Stomach smooth muscle (tissue), 2 donors: Measurements from ENCODE around the gene DLG5.
A peak's percentile ranks its signal among the peaks of the same experiment; 100 is the strongest.

Experiments used
- H3K27ac ChIP-seq: one replicate; pipeline ENCODE4 v1.7.0; 2013; ENCODE audit warnings: mild to moderate bottlenecking, low read length, inconsistent platforms
- H3K27me3 ChIP-seq, 2 donors: one replicate each; pipeline ENCODE4 v1.7.0; 2013; ENCODE audit warnings: low read length in 2 of 2; ENCODE audit not compliant: insufficient read depth in 2 of 2, control insufficient read depth in 1 of 2
- H3K36me3 ChIP-seq, 2 donors: one replicate each; pipeline ENCODE4 v1.7.0; 2013; ENCODE audit warnings: low read length in 2 of 2; ENCODE audit not compliant: control insufficient read depth in 2 of 2, insufficient read depth in 2 of 2
- H3K4me1 ChIP-seq: one replicate; pipeline ENCODE4 v1.7.0; 2013; ENCODE audit warnings: low read length; ENCODE audit not compliant: control insufficient read depth, insufficient read depth
- H3K4me3 ChIP-seq, 2 donors: one replicate each; pipeline ENCODE4 v1.7.0; 2013; ENCODE audit warnings: low read length in 2 of 2
- H3K9ac ChIP-seq, 2 donors: one replicate each; pipeline ENCODE4 v1.7.0; 2013; ENCODE audit warnings: low read length in 2 of 2, mild to moderate bottlenecking in 1 of 2
- H3K9me3 ChIP-seq, 2 donors: one replicate each; pipeline ENCODE4 v1.7.0; 2013; ENCODE audit warnings: low read length in 2 of 2; ENCODE audit not compliant: control insufficient read depth in 2 of 2
- donor health status: healthy.
- donor health status: Pancreatic carcinoma.

DLG5 gene

DNA sequence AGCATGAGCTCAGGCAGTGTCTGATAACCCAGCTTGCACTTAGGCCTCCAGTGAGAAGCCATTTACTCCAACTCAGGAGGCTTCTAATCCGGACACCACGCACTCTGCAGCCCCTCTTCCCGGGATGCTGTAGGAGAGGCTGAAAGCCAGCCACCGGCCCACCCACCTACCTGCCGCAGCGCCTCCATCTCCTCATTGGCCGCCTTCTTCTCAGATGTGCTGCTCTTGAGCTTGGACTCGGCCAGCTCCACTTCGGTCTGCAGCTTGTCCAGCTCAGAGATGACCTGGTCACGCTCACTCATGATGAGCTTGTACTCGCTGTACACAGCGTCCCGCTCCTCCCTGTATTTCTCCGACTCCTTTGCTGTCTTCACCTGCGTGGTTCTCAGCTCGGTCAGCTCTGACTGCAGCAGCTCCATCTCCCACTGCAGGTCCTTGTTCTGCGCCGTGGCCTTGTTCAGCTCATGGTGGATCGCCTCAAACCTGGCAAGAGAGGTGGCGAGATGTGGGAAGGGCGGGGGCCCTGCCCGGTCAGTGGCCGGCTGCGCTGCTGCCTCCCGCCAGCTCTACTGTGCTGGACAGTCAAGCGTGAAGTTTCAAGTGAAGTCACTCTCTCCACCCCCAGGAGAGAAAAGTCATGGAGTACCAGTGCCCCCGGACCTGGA, 84.7 kb downstream of the DLG5 start:
- Histone ChIP-seq H3K27ac (no peak overlapping the region), H3K9ac (no peak overlapping the region), H3K9me3 (no peaks in the 10 kb centered on the region), H3K4me3 (no peak overlapping the region), H3K36me3 (peaks cover 32 to 36% of the 10 kb centered on the region in 2 donors), H3K27me3 (no peaks in the 10 kb centered on the region), H3K4me1 (peaks cover 44% of the 10 kb centered on the region)

DNA sequence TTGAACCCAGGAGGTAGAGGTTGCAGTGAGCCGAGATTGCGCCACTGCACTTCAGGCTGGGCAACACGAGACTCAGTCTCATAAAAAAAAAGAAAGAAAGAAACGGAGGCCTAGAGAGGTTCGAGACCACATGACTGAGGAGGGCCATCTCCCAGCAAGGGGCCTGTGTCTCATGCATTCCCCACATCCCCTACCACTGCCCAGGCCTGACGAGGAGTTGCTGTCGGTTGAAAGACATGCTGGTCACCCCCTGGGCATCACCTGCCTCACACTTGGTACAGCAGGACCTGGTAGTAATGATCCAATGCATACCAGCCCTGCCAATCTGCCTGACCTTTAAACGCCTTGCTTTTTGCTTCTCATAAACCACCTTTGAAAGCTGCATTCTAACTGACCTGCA, 85.9 kb downstream of the DLG5 start:
- H3K27me3 ChIP-seq, result no peaks in the 10 kb centered on the region
- peaks cover 35 to 38% of the 10 kb centered on the region in 2 donors for H3K36me3 ChIP-seq
- H3K9ac ChIP-seq, result no peak overlapping the region
- no peak overlapping the region for H3K4me3 ChIP-seq
- peaks cover 36% of the 10 kb centered on the region for H3K4me1 ChIP-seq
- H3K9me3 ChIP-seq, result no peaks in the 10 kb centered on the region
- H3K27ac ChIP-seq, result no peak overlapping the region

DNA sequence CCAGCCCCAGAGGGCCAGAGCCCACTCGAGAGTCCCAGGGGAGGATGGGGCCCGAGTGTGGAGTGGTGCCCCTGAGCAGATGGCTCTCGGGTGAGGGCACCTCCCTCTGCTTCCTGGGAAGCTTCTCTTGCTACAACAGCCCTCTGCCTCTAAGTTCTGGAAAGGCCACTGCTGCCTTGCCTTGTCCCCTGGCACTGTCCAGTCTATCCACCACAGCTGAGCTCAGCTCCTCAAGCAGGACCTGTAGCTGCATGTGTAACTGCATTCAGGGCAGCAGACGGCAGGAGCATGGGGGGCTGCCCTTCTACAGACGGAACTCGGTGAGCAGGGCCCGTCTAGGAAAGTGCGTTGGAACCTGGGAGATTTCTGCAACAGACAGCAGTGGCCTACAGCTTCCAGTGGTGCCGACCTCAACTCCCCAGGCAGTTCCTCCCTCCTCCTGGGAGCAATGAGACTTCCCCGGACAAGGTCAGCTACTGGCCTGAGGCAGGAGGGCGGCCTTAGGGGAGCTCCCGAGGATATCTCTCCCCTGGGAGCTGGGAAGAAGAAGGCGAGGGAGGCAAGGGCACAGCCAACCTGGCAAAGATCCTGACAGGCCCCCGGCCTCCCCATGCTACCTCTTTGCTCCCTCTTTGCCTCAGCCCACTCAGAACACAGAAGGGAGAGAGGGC, 88.5 kb downstream of the DLG5 start:
- H3K27me3 ChIP-seq, result no peaks in the 10 kb centered on the region
- no peaks in the 10 kb centered on the region for H3K9me3 ChIP-seq
- H3K4me1 ChIP-seq, result peaks cover 21% of the 10 kb centered on the region
- H3K9ac ChIP-seq, result peak overlapping the region; percentile 30 to 42
- H3K27ac ChIP-seq, result peak overlapping the region; percentile 86
- H3K4me3 ChIP-seq, result no peak overlapping the region
- peaks cover 55% of the 10 kb centered on the region in 2 donors for H3K36me3 ChIP-seq

DNA sequence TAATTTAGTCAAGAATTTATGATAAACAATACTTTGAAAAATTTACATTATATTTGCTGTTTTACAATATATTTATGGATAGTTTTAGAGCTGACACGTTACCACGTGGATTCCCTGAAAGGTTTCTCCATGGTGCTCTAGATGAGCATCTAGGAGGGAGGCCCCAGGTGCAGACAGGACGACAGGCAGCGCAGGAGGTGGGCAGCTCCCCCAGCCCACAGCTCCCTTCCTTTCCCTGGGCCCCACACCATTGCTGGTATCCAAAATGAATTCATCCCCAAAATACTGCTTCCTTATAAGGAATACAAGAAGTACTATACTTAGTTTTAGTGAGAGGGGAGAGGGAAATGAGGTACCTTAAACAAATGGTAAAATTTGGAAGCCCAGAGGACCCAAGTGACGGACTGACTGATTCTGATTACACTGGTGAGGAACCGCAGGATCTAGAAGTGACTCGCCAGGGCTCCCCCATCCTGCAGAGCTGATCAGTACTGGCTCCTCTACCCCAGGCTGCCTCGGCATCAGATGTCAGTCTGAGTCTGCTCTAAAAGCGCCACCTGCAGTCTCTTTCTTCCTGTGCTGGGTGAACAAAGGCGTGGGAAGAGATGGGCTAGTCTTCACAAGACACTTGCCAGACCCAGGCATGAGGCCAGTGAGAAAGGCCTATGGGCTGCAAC, 89.2 kb downstream of the DLG5 start:
- peak overlapping the region in 1 of 2 donors; percentile 30 for H3K9ac ChIP-seq
- peaks cover 55% of the 10 kb centered on the region in 2 donors for H3K36me3 ChIP-seq
- H3K27me3 ChIP-seq, result no peaks in the 10 kb centered on the region
- H3K27ac ChIP-seq, result peak overlapping the region; percentile 86
- H3K4me3 ChIP-seq, result no peak overlapping the region
- no peaks in the 10 kb centered on the region for H3K9me3 ChIP-seq
- H3K4me1 ChIP-seq, result peaks cover 21% of the 10 kb centered on the region

DNA sequence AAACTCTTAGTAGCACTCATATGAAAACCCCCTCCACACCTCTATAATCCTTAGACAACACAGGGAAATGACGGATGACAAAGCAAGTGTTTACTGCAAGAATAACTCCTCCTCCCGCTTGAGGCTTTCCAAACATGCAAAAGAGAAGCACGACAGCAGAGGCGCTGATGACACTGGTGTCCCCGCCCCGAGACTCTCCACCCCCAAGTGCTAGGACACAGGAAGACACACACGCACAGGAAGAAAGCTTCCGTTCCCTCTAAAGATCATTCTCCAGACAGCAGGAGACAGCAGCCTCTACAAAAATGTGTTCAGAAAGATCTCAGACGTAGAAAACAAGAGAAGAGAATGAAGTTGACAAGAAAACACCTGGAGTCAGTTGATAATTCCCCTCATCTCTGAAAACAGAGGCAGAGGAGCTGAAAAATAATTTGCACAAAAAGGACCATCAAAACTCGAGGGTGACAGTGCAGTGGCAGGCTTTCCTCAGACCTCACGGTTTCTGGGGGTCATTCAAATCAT, 90.2 kb downstream of the DLG5 start:
- Histone ChIP-seq H3K27me3 (no peaks in the 10 kb centered on the region), H3K4me3 (no peak overlapping the region), H3K36me3 (peaks cover 49 to 54% of the 10 kb centered on the region in 2 donors), H3K4me1 (peaks cover 21% of the 10 kb centered on the region), H3K9me3 (no peaks in the 10 kb centered on the region), H3K9ac (no peak overlapping the region), H3K27ac (peak overlapping the region; percentile 6)

DNA sequence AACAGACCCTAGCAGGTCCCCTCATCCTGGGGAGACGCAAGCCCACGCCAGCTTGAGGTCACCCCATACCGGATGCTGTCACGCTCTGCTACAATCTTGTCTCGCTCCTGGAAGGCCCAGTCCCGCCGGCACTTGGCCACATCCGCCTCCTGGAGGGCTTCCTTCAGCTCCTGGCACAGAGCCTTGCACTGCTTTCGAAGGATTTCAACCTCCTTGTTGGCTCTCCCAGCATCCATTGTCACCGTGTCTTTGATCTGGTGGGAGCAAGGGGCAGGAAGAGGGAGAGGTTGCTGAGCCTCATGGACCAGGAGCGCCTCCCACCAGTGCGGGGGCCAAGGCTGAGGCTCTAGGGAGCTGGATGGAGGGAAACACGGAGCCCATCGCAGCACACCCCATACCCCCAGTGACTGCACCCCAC, 90.9 kb downstream of the DLG5 start:
- Histone ChIP-seq H3K4me1 (peaks cover 21% of the 10 kb centered on the region), H3K4me3 (no peak overlapping the region), H3K9me3 (no peaks in the 10 kb centered on the region), H3K36me3 (peaks cover 44 to 49% of the 10 kb centered on the region in 2 donors), H3K27ac (peak overlapping the region; percentile 6), H3K9ac (no peak overlapping the region), H3K27me3 (no peaks in the 10 kb centered on the region)

DNA sequence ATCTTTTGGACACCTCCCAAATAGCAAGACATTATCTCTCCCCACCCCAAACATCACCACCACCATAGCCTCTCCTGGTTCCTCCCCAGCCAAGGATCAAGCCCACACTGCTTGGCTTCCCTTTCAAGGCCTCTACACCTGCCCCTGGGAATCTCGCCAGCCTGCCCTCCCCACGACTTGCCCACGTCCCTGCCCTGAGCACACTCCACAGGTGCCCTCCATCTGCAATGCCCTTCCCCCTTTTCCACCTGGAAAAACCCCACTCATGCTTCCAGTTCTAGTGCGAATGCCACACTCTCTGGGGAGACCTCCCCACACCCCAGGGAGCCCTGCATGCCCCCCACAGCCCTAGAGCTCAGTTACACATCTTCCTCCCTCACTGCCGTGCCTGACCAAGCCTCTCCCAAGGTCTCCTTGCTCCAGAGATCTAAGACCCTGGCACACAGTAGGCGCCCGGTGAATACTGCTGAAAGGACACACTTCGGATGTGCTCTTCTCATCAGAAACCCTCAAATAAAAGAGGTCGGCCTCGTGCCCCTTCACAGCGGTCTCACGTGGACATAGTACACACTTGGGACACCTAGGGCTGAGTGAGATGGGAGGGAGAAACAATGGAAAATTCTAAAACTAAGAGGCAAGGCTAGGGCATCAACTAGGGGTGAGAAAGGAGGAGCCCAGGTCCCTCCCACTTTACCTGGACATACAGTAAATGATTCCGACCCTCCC, 91.4 kb downstream of the DLG5 start:
- no peaks in the 10 kb centered on the region for H3K27me3 ChIP-seq
- H3K4me3 ChIP-seq, result no peak overlapping the region
- H3K4me1 ChIP-seq, result peaks cover 21% of the 10 kb centered on the region
- no peak overlapping the region for H3K9ac ChIP-seq
- H3K9me3 ChIP-seq, result no peaks in the 10 kb centered on the region
- no peak overlapping the region for H3K27ac ChIP-seq
- H3K36me3 ChIP-seq, result peaks cover 50 to 52% of the 10 kb centered on the region in 2 donors

DNA sequence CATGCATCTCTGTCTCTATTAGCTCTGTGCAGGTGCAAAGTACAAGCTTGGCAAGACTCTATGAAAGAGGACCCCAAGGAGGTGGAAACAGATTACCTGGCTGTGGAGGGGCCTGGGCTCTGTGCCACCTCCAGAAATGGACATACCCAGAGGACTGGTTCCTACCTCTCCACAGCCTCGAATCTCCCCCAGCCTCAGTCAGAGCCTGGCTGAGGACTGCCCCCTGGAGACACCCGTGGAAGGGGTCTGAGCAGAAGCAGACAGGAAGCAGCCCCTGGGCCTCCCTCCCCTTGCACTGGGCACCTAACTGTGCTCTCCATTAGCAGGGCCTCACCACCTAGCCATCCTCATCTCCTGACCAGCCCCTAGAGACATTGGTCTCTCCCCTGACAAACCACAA, 92.0 kb downstream of the DLG5 start:
- Histone ChIP-seq H3K9me3 (no peaks in the 10 kb centered on the region), H3K9ac (no peak overlapping the region), H3K4me1 (peaks cover 21% of the 10 kb centered on the region), H3K27ac (no peak overlapping the region), H3K4me3 (no peak overlapping the region), H3K36me3 (peaks cover 54 to 55% of the 10 kb centered on the region in 2 donors), H3K27me3 (no peaks in the 10 kb centered on the region)

DNA sequence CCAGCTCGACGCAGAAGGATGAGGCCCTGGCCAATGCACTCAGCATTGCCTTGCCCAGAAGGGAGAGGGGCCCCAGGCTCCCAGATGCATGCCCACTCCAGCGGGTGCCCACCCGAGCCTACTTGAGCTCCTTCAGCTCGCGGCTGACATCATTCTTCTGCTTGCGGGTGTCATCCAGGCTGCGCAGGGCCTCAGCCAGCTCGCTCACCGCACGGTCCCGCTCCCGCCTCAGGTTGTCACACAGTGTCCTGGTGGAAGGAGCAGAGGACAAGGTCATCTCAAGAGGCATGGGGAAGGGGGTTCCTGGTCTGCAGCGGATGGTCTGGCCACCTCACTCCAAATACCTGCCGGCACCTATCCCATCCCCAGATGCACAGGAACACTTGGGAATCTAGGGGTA, 92.8 kb downstream of the DLG5 start:
- H3K27ac ChIP-seq, result no peak overlapping the region
- H3K36me3 ChIP-seq, result peaks cover 58 to 62% of the 10 kb centered on the region in 2 donors
- no peaks in the 10 kb centered on the region for H3K27me3 ChIP-seq
- H3K9me3 ChIP-seq, result no peaks in the 10 kb centered on the region
- no peak overlapping the region for H3K4me3 ChIP-seq
- H3K9ac ChIP-seq, result no peak overlapping the region
- H3K4me1 ChIP-seq, result peaks cover 18% of the 10 kb centered on the region

DNA sequence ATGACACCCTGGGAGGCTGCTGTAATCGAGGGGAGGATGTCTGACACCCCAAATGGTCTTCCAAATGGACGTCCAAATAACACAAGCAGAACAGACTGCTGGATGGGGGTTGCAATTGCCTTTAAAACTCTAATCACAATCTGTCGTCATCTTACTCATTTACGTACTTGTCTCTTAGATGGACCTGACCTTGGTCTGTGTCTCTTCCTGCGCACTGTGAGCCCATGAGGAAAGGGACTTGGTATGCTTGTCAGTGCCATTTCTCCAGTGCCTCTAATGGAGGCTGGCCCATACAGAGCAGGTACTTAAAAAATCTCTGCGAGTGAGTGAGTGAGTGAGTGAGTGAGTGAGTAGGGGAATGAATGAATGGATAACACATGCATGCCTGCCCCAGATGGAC, 93.3 kb downstream of the DLG5 start:
- no peak overlapping the region for H3K27ac ChIP-seq
- peaks cover 58 to 61% of the 10 kb centered on the region in 2 donors for H3K36me3 ChIP-seq
- H3K27me3 ChIP-seq, result no peaks in the 10 kb centered on the region
- peaks cover 12% of the 10 kb centered on the region for H3K4me1 ChIP-seq
- H3K9ac ChIP-seq, result no peak overlapping the region
- H3K4me3 ChIP-seq, result no peak overlapping the region
- H3K9me3 ChIP-seq, result no peaks in the 10 kb centered on the region
